H9 (cell line): Measurements from ENCODE around the gene FADS2. TPM values are rescaled to one million over a fixed set of nuclear protein-coding genes. Genes with fewer than 3 reads are reported as not detected.

Source experiments
- DNase-seq: peaks from one replicate; pipeline ENCODE4 v3.0.0-alpha.2; 2017
- H2AFZ ChIP-seq: one replicate; pipeline ENCODE4 v1.6.1; 2013; ENCODE audit warnings: mild to moderate bottlenecking, low read length, control low read depth, moderate library complexity
- H2AK5ac ChIP-seq: 2 replicates; pipeline ENCODE4 v1.6.1; 2013; ENCODE audit warnings: low read length, control low read depth, mixed read lengths; ENCODE audit not compliant: insufficient read length
- H2BK120ac ChIP-seq: one replicate; pipeline ENCODE4 v1.6.1; 2013; ENCODE audit warnings: low read depth, mild to moderate bottlenecking, low read length, control low read depth, inconsistent platforms; ENCODE audit not compliant: poor library complexity, severe bottlenecking
- H2BK12ac ChIP-seq: 2 replicates; pipeline ENCODE4 v1.6.1; 2013; ENCODE audit warnings: low read length, control low read depth, mixed read lengths, low read depth; ENCODE audit not compliant: insufficient read length
- H2BK15ac ChIP-seq: 2 replicates; pipeline ENCODE4 v1.6.1; 2013; ENCODE audit warnings: low read depth, low read length, control low read depth
- H2BK20ac ChIP-seq: one replicate; pipeline ENCODE4 v1.6.1; 2013; ENCODE audit warnings: low read depth, mild to moderate bottlenecking, low read length, control low read depth, inconsistent platforms; ENCODE audit not compliant: poor library complexity, severe bottlenecking
- H2BK5ac ChIP-seq: 2 replicates; pipeline ENCODE4 v1.6.1; 2013; ENCODE audit warnings: low read length, control low read depth, mixed read lengths; ENCODE audit not compliant: insufficient read length
- H3K14ac ChIP-seq: 2 replicates; pipeline ENCODE4 v1.6.1; 2013; ENCODE audit warnings: low read length, control low read depth; ENCODE audit not compliant: insufficient read depth
- H3K18ac ChIP-seq: 2 replicates; pipeline ENCODE4 v1.6.1; 2013; ENCODE audit warnings: low read depth, mild to moderate bottlenecking, mixed read lengths, low read length, control low read depth; ENCODE audit not compliant: insufficient read length
- H3K23ac ChIP-seq: 2 replicates; pipeline ENCODE4 v1.6.1; 2013; ENCODE audit warnings: low read length, control low read depth, mixed read lengths, low read depth; ENCODE audit not compliant: insufficient read length
- H3K23me2 ChIP-seq: 2 replicates; pipeline ENCODE4 v1.6.1; 2013; ENCODE audit warnings: low read depth, mild to moderate bottlenecking, mixed read lengths, low read length, control low read depth; ENCODE audit not compliant: insufficient read length, poor library complexity, severe bottlenecking
- H3K27ac ChIP-seq: 2 replicates; pipeline ENCODE4 v1.5.1; 2013; ENCODE audit warnings: low read length, control low read depth, mixed read lengths, low read depth; ENCODE audit not compliant: insufficient read length
- H3K27me3 ChIP-seq: 2 replicates; pipeline ENCODE4 v1.6.1; 2013; ENCODE audit warnings: low read length, control low read depth, inconsistent platforms; ENCODE audit not compliant: insufficient read depth
- H3K4ac ChIP-seq: 2 replicates; pipeline ENCODE4 v1.6.1; 2013; ENCODE audit warnings: low read depth, mild to moderate bottlenecking, control low read depth, inconsistent platforms, low read length, moderate library complexity
- H3K4me1 ChIP-seq: 2 replicates; pipeline ENCODE4 v1.6.1; 2013; ENCODE audit warnings: low read length, control low read depth, inconsistent platforms; ENCODE audit not compliant: insufficient read depth
- H3K4me2 ChIP-seq: 2 replicates; pipeline ENCODE4 v1.6.1; 2013; ENCODE audit warnings: low read length, control low read depth, mixed read lengths; ENCODE audit not compliant: insufficient read length, insufficient read depth
- H3K56ac ChIP-seq: 2 replicates; pipeline ENCODE4 v1.6.1; 2013; ENCODE audit warnings: low read depth, mild to moderate bottlenecking, mixed read lengths, low read length, control low read depth; ENCODE audit not compliant: insufficient read length
- H3K79me1 ChIP-seq: 2 replicates; pipeline ENCODE4 v1.6.1; 2013; ENCODE audit warnings: low read depth, mild to moderate bottlenecking, moderate library complexity, low read length, control low read depth, inconsistent platforms; ENCODE audit not compliant: insufficient read depth, poor library complexity, severe bottlenecking
- H3K79me2 ChIP-seq: 2 replicates; pipeline ENCODE4 v1.6.1; 2013; ENCODE audit warnings: low read length, control low read depth, inconsistent platforms; ENCODE audit not compliant: insufficient read depth
- H3K9ac ChIP-seq: 2 replicates; pipeline ENCODE4 v1.6.1; 2013; ENCODE audit warnings: low read length, control low read depth, mixed read lengths; ENCODE audit not compliant: insufficient read length; ENCODE audit errors: extremely low read depth
- H3K9me3 ChIP-seq: one replicate; pipeline ENCODE4 v1.6.1; 2013; ENCODE audit warnings: low read depth, low read length, inconsistent platforms; ENCODE audit not compliant: control insufficient read depth
- H3T11ph ChIP-seq: one replicate; pipeline ENCODE4 v1.6.1; 2013; ENCODE audit warnings: mild to moderate bottlenecking, low read length, control low read depth, inconsistent platforms
- H4K20me1 ChIP-seq: one replicate; pipeline ENCODE4 v1.6.1; 2013; ENCODE audit not compliant: control insufficient read depth, insufficient read length, insufficient read depth
- H4K5ac ChIP-seq: 2 replicates; pipeline ENCODE4 v1.6.1; 2013; ENCODE audit warnings: low read depth, mild to moderate bottlenecking, mixed read lengths, low read length, control low read depth; ENCODE audit not compliant: insufficient read length
- H4K8ac ChIP-seq: replicated peaks from 2 replicates; pipeline ENCODE4 v1.6.1; 2013; ENCODE audit warnings: low read length, control low read depth, mixed read lengths, low read depth; ENCODE audit not compliant: insufficient read length
- H4K91ac ChIP-seq: 2 replicates; pipeline ENCODE4 v1.6.1; 2013; ENCODE audit warnings: low read depth, mild to moderate bottlenecking, moderate library complexity, mixed read lengths, low read length, control low read depth; ENCODE audit not compliant: insufficient read length
- H3K27ac Mint-ChIP-seq, 3 experiments: 2 replicates in 2 of 3; 3 replicates in 1 of 3; pipeline ENCODE4 v1.8.0; 2020 to 2021; ENCODE audit warnings: mixed read lengths in 3 of 3, mild to moderate bottlenecking in 1 of 3, moderate library complexity in 1 of 3
- H3K27me3 Mint-ChIP-seq: 2 replicates; pipeline ENCODE4 v1.8.0; 2021; ENCODE audit warnings: low read depth, mild to moderate bottlenecking, moderate library complexity, mixed read lengths
- H3K36me3 Mint-ChIP-seq, 3 experiments: 2 replicates in 2 of 3; 3 replicates in 1 of 3; pipeline ENCODE4 v1.8.0; 2020 to 2021; ENCODE audit warnings: low read depth in 3 of 3, mixed read lengths in 3 of 3; ENCODE audit not compliant: insufficient read depth in 1 of 3
- H3K4me1 Mint-ChIP-seq, 2 experiments: 2 replicates each; pipeline ENCODE4 v1.8.0; 2020; ENCODE audit warnings: mixed read lengths in 2 of 2
- H3K4me3 Mint-ChIP-seq, 2 experiments: 2 replicates in 1 of 2; 3 replicates in 1 of 2; pipeline ENCODE4 v1.8.0; 2020 to 2021; ENCODE audit warnings: mild to moderate bottlenecking in 2 of 2, mixed read lengths in 2 of 2, moderate library complexity in 1 of 2
- H3K9me3 Mint-ChIP-seq, 2 experiments: 2 replicates in 1 of 2; 3 replicates in 1 of 2; pipeline ENCODE4 v1.8.0; 2020; ENCODE audit warnings: mild to moderate bottlenecking in 2 of 2, mixed read lengths in 2 of 2, moderate library complexity in 1 of 2
- WGBS: extraction: QIAGEN DNeasy Blood & Tissue Kit; methylation state at CpG from one replicate; pipeline ENCODE4 v1.1.7; 2013; ENCODE audit warnings: missing lambda C conversion rate, low lambda C conversion rate, mixed read lengths; ENCODE audit not compliant: insufficient read length; ENCODE audit errors: extremely low coverage; 5-methylcytosine and 5-hydroxymethylcytosine counted together
- total RNA-seq: library from RNA; stranded (reverse); gene quantifications from 2 replicates; pipeline ENCODE4 v1.2.1, GENCODE V29; 2021
- TF ChIP-seq, protein P1 (sequence below): fragments of 200-600 bp; sonication (generic); conservative IDR thresholded peaks from 3 replicates; pipeline ENCODE4 v1.8.0; 2021; ENCODE audit warnings: antibody characterized with exemption, mild to moderate bottlenecking

The FADS2 gene
- total RNA-seq, 1 experiment from 2014 or later = 322 TPM

DNA sequence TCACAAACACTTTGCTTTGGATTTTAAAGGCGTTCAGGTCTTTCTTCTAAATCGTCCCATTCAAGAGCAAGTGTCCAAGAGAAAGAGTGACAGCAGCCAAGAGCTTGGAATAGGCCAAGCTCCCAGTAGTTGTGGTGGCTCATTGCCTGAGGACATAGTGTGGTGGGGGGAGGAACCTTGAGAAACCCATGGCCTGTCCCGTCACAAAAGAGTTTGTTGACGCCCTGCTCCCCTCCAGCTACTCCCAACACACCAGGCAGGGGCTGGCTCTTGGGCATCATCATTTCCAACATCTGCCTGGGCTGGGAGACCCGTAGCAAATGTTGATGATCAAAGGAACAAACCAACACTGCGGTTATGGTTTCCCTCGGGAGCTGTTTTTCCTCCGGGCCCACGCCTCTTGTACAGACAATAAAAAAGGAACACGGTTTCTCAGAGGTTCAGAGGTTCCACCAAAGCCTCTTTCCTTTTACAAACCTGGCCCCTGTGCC is 42.5 kb downstream of the FADS2 start:
- H2BK5ac ChIP-seq = no peak overlapping the region
- no peak overlapping the region for H2AFZ ChIP-seq
- H3K14ac ChIP-seq = no peak overlapping the region
- H3K9me3 ChIP-seq = no peaks in the 10 kb centered on the region
- H3K36me3 Mint-ChIP-seq = peaks cover 5 to 7% (median 5%) of the 10 kb centered on the region in 3 experiments; a peak in 6 of 7 replicates
- peaks cover 26% of the 10 kb centered on the region for H3K27me3 Mint-ChIP-seq
- no peak overlapping the region for H3K27ac ChIP-seq
- no peak for DNase-seq
- no peak overlapping the region; a peak in 1 of 7 replicates for H3K27ac Mint-ChIP-seq
- no peaks in the 10 kb centered on the region; the same call in 1 of the 2 replicates for H3K27me3 ChIP-seq
- no peak overlapping the region for H3K9ac ChIP-seq
- no peak overlapping the region for H3K18ac ChIP-seq
- no peak overlapping the region for H4K8ac ChIP-seq
- H4K91ac ChIP-seq = no peak overlapping the region
- H3K4me3 Mint-ChIP-seq = peak overlapping the region in 1 of 2 experiments; percentile 41; a peak in 1 of 5 replicates
- no peaks in the 10 kb centered on the region for H4K20me1 ChIP-seq
- no peak overlapping the region for H2AK5ac ChIP-seq
- peaks cover 5% of the 10 kb centered on the region; the same call in 1 of the 2 replicates for H3K4me1 ChIP-seq
- H3K79me1 ChIP-seq = no peaks in the 10 kb centered on the region
- no peak overlapping the region for H3K4ac ChIP-seq
- no peak overlapping the region for H3T11ph ChIP-seq
- no peaks in the 10 kb centered on the region for H3K79me2 ChIP-seq
- H3K56ac ChIP-seq = no peak overlapping the region
- H2BK15ac ChIP-seq = no peak overlapping the region
- no peak overlapping the region for H2BK20ac ChIP-seq
- no peak overlapping the region for H3K23ac ChIP-seq
- no peaks in the 10 kb centered on the region for H3K9me3 Mint-ChIP-seq
- no peak overlapping the region for H2BK12ac ChIP-seq
- no peak overlapping the region for H3K4me2 ChIP-seq
- no peaks in the 10 kb centered on the region for H3K23me2 ChIP-seq
- H4K5ac ChIP-seq = no peak overlapping the region
- WGBS = no CpG with 5 or more reads among the region's 10 CpGs
- H2BK120ac ChIP-seq = no peak overlapping the region
- H3K4me1 Mint-ChIP-seq = peaks cover 28 to 34% of the 10 kb centered on the region in 2 experiments
- TF ChIP-seq, protein P1, sequence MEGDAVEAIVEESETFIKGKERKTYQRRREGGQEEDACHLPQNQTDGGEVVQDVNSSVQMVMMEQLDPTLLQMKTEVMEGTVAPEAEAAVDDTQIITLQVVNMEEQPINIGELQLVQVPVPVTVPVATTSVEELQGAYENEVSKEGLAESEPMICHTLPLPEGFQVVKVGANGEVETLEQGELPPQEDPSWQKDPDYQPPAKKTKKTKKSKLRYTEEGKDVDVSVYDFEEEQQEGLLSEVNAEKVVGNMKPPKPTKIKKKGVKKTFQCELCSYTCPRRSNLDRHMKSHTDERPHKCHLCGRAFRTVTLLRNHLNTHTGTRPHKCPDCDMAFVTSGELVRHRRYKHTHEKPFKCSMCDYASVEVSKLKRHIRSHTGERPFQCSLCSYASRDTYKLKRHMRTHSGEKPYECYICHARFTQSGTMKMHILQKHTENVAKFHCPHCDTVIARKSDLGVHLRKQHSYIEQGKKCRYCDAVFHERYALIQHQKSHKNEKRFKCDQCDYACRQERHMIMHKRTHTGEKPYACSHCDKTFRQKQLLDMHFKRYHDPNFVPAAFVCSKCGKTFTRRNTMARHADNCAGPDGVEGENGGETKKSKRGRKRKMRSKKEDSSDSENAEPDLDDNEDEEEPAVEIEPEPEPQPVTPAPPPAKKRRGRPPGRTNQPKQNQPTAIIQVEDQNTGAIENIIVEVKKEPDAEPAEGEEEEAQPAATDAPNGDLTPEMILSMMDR = no peak
